ENCODE data around the gene ECM1. TPM values are rescaled to one million over a fixed set of nuclear protein-coding genes. Genes with fewer than 3 reads are reported as not detected.

ECM1 gene
- total and polyA plus RNA-seq, 8 donors: 0.63 to 6.1 (median 2.4) TPM

DNA sequence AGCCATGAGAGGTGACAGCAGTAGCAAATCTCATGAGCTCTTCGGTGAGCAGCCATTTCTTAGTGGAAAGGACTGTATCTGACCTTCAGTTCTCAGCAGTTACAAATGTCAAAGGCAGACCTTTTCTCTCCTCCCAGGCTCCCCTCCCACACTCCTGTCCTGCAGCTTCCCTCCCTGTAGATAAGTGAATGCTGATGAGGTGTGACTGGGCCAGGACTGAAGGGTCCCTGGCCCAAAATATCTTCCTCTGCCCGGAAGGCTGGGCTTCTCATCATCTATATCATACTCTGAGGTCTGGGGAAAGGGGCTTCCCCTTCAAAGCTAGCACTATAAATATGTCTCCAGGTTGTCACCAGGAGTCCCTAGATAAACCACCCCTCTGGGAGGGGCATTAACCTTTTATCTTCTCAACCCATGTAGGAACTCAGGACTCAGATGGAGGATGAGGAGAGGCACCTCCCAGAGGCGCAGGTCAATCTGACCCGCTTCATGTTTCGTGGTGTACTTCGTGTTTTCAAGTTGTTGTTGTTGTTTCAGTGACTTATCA lies 37.6 kb downstream of the ECM1 start:
- ATAC-seq: no peak
- Histone ChIP-seq H3K4me3 (no peak overlapping the region), H3K4me1 (no peaks in the 10 kb centered on the region), H3K27me3 (no peaks in the 10 kb centered on the region), H3K27ac (no peak overlapping the region), H3K9me3 (no peaks in the 10 kb centered on the region), H3K36me3 (no peaks in the 10 kb centered on the region)
- no peak for FAIRE-seq
- no peak for TF ChIP-seq CTCF (IDR thresholded peaks at IDR 0.05)
- DNase-seq: no peak
- 71 to 81% methylated on average over 6 of the region's 6 CpGs for WGBS, 2 donors
- intact Hi-C loops (cut with DNase I): no loop called here

DNA sequence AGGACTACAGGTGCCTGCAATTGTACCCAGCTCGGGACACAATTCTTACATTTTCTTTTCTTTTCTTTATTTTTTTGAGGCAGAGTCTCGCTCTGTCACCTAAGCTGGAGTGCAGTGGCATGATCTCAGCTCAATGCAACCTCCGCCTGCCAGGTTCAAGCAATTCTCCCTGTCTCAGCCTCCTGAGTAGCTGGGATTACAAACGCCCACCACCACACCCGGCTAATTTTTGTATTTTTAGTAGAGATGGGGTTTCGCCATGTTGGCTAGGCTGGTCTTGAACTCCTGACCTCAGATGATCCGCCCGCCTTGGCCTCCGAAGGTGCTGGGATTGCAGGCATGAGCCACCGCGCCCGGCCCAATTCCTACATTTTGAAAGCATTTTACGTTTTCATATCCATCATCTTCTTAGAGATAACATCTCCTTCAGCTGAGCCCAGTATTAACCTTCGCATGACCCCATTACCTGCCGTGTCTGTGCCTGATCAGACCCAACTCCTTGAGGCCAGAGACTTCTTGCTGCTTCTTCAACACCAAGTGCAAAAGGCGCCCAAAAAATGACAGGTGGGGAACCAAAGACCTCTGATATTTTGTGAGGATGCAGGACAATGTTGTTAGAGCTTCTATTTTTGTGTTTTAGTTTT lies 38.5 kb downstream of the ECM1 start:
- no peaks in the 10 kb centered on the region for H3K9me3 ChIP-seq
- FAIRE-seq: no peak
- no peak for TF ChIP-seq CTCF (IDR thresholded peaks at IDR 0.05)
- no peaks in the 10 kb centered on the region for H3K36me3 ChIP-seq
- no peaks in the 10 kb centered on the region for H3K27me3 ChIP-seq
- no peak for DNase-seq
- H3K27ac ChIP-seq: no peak overlapping the region
- H3K4me1 ChIP-seq: no peaks in the 10 kb centered on the region
- WGBS, 2 donors: 76 to 82% methylated on average over 16 of the region's 16 CpGs
- no peak overlapping the region for H3K4me3 ChIP-seq
- intact Hi-C loops (cut with DNase I): no loop called here
- no peak for ATAC-seq

GRCh38 chr1:150548324-150548631 lies 40.4 kb downstream of the ECM1 start:
- TF ChIP-seq CTCF (IDR thresholded peaks at IDR 0.05): no peak
- ATAC-seq (no peak), DNase-seq (no peak), FAIRE-seq (no peak)
- Histone ChIP-seq H3K4me1 (peaks cover 0 to 8% (median 0%) of the 10 kb centered on the region in 3 donors), H3K27ac (peak overlapping the region in 2 of 4 donors; percentile 52 to 63), H3K9me3 (no peaks in the 10 kb centered on the region), H3K27me3 (no peaks in the 10 kb centered on the region), H3K36me3 (no peaks in the 10 kb centered on the region), H3K4me3 (peak overlapping the region in 2 of 4 donors; percentile 41 to 58)
- intact Hi-C loops (cut with DNase I): no loop called here
- WGBS, 2 donors: 37 to 50% methylated on average over 4 of the region's 4 CpGs

DNA sequence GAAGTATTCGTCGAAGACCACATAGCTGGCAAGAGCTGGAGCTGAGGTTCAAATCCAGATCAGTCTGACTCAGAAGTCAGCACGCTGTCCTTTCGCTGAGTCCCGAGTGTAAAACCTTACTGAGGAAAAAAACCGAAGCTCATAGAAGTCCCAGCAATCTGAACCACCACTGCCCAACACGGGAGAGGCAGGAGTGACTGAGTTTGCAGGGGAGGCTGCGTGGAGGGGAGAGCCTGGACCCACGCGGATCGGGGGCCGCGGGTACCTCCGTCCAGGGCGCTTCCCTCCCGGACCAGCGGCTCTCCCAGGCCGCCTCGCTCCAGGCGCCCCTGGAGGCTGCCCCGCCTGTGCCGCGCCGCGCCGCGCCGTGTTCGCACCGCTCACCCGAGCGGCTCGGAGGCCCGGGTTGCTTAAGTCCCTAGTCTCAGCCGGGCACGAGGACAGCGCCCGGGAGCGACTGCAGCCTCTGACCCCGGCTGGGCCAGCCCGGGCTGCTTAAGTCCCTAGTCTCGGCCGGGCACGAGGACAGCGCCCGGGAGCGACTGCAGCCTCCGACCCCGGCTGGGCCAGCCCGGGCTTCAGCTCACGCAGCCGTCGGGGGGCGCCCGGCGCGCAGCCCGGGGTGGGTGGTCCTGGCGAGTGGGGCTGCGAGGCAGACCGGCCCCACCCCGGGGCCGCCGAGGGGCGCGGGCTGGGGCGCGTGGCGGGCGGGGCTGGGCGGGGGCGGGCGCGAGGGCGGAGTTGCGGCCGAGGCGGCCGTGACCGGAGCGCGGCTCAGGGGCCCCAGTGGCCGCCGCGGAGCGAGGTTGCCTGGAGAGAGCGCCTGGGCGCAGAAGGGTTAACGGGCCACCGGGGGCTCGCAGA lies 41.0 kb downstream of the ECM1 start, which contains the start of gene ADAMTSL4:
Gene ADAMTSL4 (plus strand): TSS at position 777 of the 864 bp plus-strand sequence. CDS start 2,881 bp downstream, outside the sequence.
- intact Hi-C loops (cut with DNase I): no loop called here
- no peaks in the 10 kb centered on the region for H3K9me3 ChIP-seq
- no peaks in the 10 kb centered on the region for H3K36me3 ChIP-seq
- peak within 1 kb of the TSS; percentile 30 to 58 (median 36) for H3K4me3 ChIP-seq
- DNase-seq (peak in 4 of 6 donors; percentile 65 to 87 (median 76)), FAIRE-seq (no peak), ATAC-seq (peak; percentile 63 to 77 (median 72))
- H3K27ac ChIP-seq: peak within 1 kb of the TSS in 2 of 4 donors; percentile 52 to 63
- TF ChIP-seq CTCF (IDR thresholded peaks at IDR 0.05): no peak
- H3K4me1 ChIP-seq: peaks cover 0 to 8% (median 0%) of the 10 kb centered on the region in 3 donors
- H3K27me3 ChIP-seq: no peaks in the 10 kb centered on the region
- WGBS, 2 donors: 0 to 1% methylated on average over 61 to 91 of the region's 91 CpGs

Measured in pancreas (tissue), 10 donors.